Measurements from ENCODE around the gene NT5C3A. TPM values are rescaled to one million over a fixed set of nuclear protein-coding genes. Genes with fewer than 3 reads are reported as not detected.
"Not testable (repeated sequence)": the region's sequence is repeated elsewhere in the genome, so short reads cannot be mapped to it uniquely, and the experiment has no call there.

Gene NT5C3A
- total RNA-seq, 3 donors from 2014 or later, result 62.1 to 107 (median 93.8) TPM

GRCh38 chr7:32979246-32979645, 83.3 kb downstream of the NT5C3A start:
- ATAC-seq; H3K4me3 ChIP-seq; H3K36me3 ChIP-seq (ENCODE audit: low read depth); H3K4me1 ChIP-seq (ENCODE audit: low read depth); intact Hi-C loops (cut with DNase I, micrococcal nuclease); H3K9me3 ChIP-seq; DNase-seq: not testable (repeated sequence)

- H3K36me3 ChIP-seq (ENCODE audit: low read depth); H3K9me3 ChIP-seq; intact Hi-C loops (cut with DNase I, micrococcal nuclease); H3K4me1 ChIP-seq (ENCODE audit: low read depth); H3K4me3 ChIP-seq; ATAC-seq; DNase-seq: not testable (repeated sequence)
Measured at GRCh38 chr7:32977159-32977558, 85.4 kb downstream of the NT5C3A start.

GRCh38 chr7:32971967-32972366, 90.6 kb downstream of the NT5C3A start:
- H3K9me3 ChIP-seq; DNase-seq; H3K36me3 ChIP-seq (ENCODE audit: low read depth); H3K4me3 ChIP-seq; H3K4me1 ChIP-seq (ENCODE audit: low read depth); intact Hi-C loops (cut with DNase I, micrococcal nuclease): not testable (repeated sequence)
- ATAC-seq, result peak; percentile 73

- H3K36me3 ChIP-seq (ENCODE audit: low read depth); DNase-seq; H3K4me3 ChIP-seq; H3K9me3 ChIP-seq; intact Hi-C loops (cut with DNase I, micrococcal nuclease); H3K4me1 ChIP-seq (ENCODE audit: low read depth): not testable (repeated sequence)
- ATAC-seq, result peak; percentile 62
Measured at GRCh38 chr7:32967268-32967582, 95.4 kb downstream of the NT5C3A start.

- H3K36me3 ChIP-seq (ENCODE audit: low read depth); intact Hi-C loops (cut with DNase I, micrococcal nuclease); DNase-seq; H3K9me3 ChIP-seq; H3K4me3 ChIP-seq; H3K4me1 ChIP-seq (ENCODE audit: low read depth): not testable (repeated sequence)
- ATAC-seq, result peak; percentile 69
Measured at GRCh38 chr7:32966489-32967267, 95.9 kb downstream of the NT5C3A start.

GRCh38 chr7:32964461-32965159, 98.0 kb downstream of the NT5C3A start:
- H3K36me3 ChIP-seq (ENCODE audit: low read depth); H3K4me3 ChIP-seq; intact Hi-C loops (cut with DNase I, micrococcal nuclease); H3K9me3 ChIP-seq; H3K4me1 ChIP-seq (ENCODE audit: low read depth): not testable (repeated sequence)
- DNase-seq, result peak in 1 of 3 donors; percentile 18
- peak; percentile 90 for ATAC-seq

Other genes with a start within 250 kb of the NT5C3A start
- gene KBTBD2, start 171.0 kb downstream of the NT5C3A start, total RNA-seq, result 10 to 100 TPM; 26.8 to 30.0 (median 26.9) TPM
- gene FKBP9, start 105.3 kb downstream of the NT5C3A start, total RNA-seq, result 10 to 100 TPM; 87.8 to 99.7 (median 98.8) TPM
- gene RP9, start 46.6 kb upstream of the NT5C3A start, total RNA-seq, result 10 to 100 TPM; 10.8 to 12.2 (median 11.5) TPM
- gene BBS9, start 66.8 kb upstream of the NT5C3A start, total RNA-seq, result 10 to 100 TPM in 2 of 3 donors, 1 to 10 TPM in 1; 8.2 to 23.5 (median 15.8) TPM